ENCODE measurements around the gene TIAM2. TPM values are rescaled to one million over a fixed set of nuclear protein-coding genes. Genes with fewer than 3 reads are reported as not detected.

Gene TIAM2
- total and polyA plus RNA-seq, 12 donors: 4.0 to 24.7 (median 8.8) TPM

GRCh38 chr6:155248008-155249001 is 253.2 kb downstream of the TIAM2 start:
- intact Hi-C loops (cut with DNase I): loop anchor here (2.0 to 5.0 kb wide), 2 partner anchors 66 to 68 kb away; no protein-coding TSS in a partner anchor
- H3K4me1 ChIP-seq (replicated peaks in 1 of 2): peaks cover 6 to 9% of the 10 kb centered on the region in 2 donors
- no peak overlapping the region for H3K27ac ChIP-seq
- H3K27me3 ChIP-seq: no peaks in the 10 kb centered on the region
- TF ChIP-seq CTCF (IDR thresholded peaks at IDR 0.05) (peak; percentile 32 to 62 (median 52)), POLR2A (IDR thresholded peaks at IDR 0.05) (no peak)
- H3K36me3 ChIP-seq (replicated peaks in 1 of 2): no peaks in the 10 kb centered on the region
- no peak overlapping the region for H3K4me3 ChIP-seq
- 69 to 86% (median 85%) methylated on average over 18 to 30 of the region's 30 CpGs for WGBS, 4 donors
- DNase-seq: peak; percentile 35 to 81 (median 49)
- H3K9me3 ChIP-seq (replicated peaks in 1 of 3): no peaks in the 10 kb centered on the region

- WGBS, 4 donors: 90 to 97% (median 94%) methylated on average over 10 of the region's 10 CpGs
- H3K27ac ChIP-seq: no peak overlapping the region
- H3K4me3 ChIP-seq: no peak overlapping the region
- intact Hi-C loops (cut with DNase I): no loop called here
- no peak for DNase-seq
- peaks cover 0 to 7% of the 10 kb centered on the region in 2 donors for H3K36me3 ChIP-seq (replicated peaks in 1 of 2)
- no peak for TF ChIP-seq CTCF (IDR thresholded peaks at IDR 0.05)
- no peak for TF ChIP-seq POLR2A (IDR thresholded peaks at IDR 0.05)
- H3K4me1 ChIP-seq (replicated peaks in 1 of 2): peaks cover 11 to 16% of the 10 kb centered on the region in 2 donors
- no peaks in the 10 kb centered on the region for H3K9me3 ChIP-seq (replicated peaks in 1 of 3)
- no peaks in the 10 kb centered on the region for H3K27me3 ChIP-seq
These were observed 255.7 kb downstream of the TIAM2 start for GRCh38 chr6:155250701-155251381.

DNA sequence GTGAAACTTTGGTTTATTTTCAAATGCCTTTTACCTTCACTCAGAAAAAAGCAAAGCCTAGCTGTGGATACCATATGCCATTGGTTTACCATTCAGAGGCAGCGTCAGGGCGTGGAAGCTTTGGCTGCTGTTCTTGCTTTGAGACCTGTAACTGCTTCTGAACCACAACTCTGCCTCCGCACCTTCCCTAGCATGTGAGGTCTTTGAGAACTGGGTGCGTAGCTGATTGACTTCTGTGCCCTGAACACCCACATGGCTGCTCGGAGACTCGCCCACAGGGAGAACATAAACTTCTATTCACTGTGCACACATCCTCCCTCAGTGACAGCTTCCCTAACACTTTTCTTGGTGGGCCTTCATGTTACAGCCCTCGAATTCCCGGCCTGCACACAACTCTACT is 257.5 kb downstream of the TIAM2 start:
- DNase-seq: no peak
- Histone ChIP-seq H3K27ac (peak overlapping the region in 3 of 5 donors; percentile 30 to 83 (median 67)), H3K27me3 (no peaks in the 10 kb centered on the region), H3K9me3 (replicated peaks in 1 of 3) (no peaks in the 10 kb centered on the region), H3K4me1 (replicated peaks in 1 of 2) (peaks cover 11 to 16% of the 10 kb centered on the region in 2 donors), H3K4me3 (no peak overlapping the region), H3K36me3 (replicated peaks in 1 of 2) (peaks cover 0 to 19% of the 10 kb centered on the region in 2 donors)
- TF ChIP-seq CTCF (IDR thresholded peaks at IDR 0.05) (no peak), POLR2A (IDR thresholded peaks at IDR 0.05) (no peak)
- 95 to 98% (median 96%) methylated on average over 8 of the region's 8 CpGs for WGBS, 4 donors
- intact Hi-C loops (cut with DNase I): no loop called here

- intact Hi-C loops (cut with DNase I): no loop called here
- Histone ChIP-seq H3K4me3 (no peak overlapping the region), H3K27me3 (no peaks in the 10 kb centered on the region), H3K36me3 (replicated peaks in 1 of 2) (peaks cover 0 to 27% of the 10 kb centered on the region in 2 donors), H3K27ac (peak overlapping the region; percentile 17 to 83 (median 67)), H3K4me1 (replicated peaks in 1 of 2) (peaks cover 11 to 16% of the 10 kb centered on the region in 2 donors), H3K9me3 (replicated peaks in 1 of 3) (no peaks in the 10 kb centered on the region)
- peak; percentile 45 to 81 (median 71) for DNase-seq
- TF ChIP-seq CTCF (IDR thresholded peaks at IDR 0.05) (no peak), POLR2A (IDR thresholded peaks at IDR 0.05) (peak in 1 of 2 donors; percentile 25)
- WGBS, 4 donors: 38 to 41% (median 39%) methylated on average over 1 of the region's 1 CpG
These were observed 258.2 kb downstream of the TIAM2 start for GRCh38 chr6:155253337-155253736.

Data from adrenal gland (tissue), 12 donors.